ENCODE measurements around the gene JAG2.

Gene JAG2

GRCh38 chr14:105148604-105149145, 19.9 kb downstream of the JAG2 start:
- no peak for DNase-seq

DNA sequence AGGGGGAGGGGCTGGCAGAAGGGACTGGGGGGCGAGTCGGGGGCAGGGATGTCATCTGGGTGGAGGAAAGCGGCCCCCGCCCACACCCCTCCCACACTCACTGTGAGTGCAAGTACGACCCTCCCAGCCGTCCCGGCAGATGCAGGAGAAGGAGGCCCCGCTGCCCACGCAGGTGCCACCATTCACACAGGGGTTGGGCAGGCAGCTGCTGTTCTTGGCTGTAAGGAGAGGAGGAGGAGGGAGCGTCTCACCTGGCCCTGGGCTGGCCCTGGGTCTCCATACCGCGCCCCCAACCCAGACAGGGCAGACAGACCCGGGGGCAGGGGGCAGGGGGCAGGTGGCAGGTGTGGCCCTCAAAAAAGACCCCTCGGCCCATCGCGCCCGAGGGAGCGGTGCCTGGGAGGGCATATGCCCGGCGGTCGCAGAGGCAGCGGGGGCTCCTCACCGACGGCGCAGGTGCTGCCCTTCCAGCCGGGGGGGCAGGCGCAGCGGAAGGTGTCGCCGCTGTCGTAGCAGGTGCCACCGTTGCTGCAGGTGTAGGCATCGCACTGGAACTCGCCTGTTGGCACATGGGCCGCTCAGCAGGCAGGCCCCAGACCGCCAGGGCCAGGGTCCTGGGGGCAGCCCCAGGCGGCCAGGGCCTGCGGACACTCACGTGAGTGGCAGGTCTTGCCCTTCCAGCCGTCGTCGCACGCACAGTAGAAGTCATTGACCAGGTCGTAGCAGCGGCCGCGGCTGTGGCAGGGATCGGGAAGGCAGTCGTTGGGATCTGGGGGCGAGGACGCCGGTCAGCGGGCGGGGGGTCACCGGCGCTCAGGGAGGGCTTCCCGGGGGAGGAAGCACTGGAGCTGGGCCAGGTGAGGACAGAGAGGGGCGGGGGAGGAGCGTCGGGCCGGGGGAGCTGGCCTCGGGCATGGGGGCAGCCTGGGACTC, 20.6 kb downstream of the JAG2 start:
- no peak for DNase-seq

GRCh38 chr14:105146976-105147635, 21.5 kb downstream of the JAG2 start:
- no peak for DNase-seq

- DNase-seq, result no peak
Observed at GRCh38 chr14:105146181-105146975, 22.2 kb downstream of the JAG2 start.

DNA sequence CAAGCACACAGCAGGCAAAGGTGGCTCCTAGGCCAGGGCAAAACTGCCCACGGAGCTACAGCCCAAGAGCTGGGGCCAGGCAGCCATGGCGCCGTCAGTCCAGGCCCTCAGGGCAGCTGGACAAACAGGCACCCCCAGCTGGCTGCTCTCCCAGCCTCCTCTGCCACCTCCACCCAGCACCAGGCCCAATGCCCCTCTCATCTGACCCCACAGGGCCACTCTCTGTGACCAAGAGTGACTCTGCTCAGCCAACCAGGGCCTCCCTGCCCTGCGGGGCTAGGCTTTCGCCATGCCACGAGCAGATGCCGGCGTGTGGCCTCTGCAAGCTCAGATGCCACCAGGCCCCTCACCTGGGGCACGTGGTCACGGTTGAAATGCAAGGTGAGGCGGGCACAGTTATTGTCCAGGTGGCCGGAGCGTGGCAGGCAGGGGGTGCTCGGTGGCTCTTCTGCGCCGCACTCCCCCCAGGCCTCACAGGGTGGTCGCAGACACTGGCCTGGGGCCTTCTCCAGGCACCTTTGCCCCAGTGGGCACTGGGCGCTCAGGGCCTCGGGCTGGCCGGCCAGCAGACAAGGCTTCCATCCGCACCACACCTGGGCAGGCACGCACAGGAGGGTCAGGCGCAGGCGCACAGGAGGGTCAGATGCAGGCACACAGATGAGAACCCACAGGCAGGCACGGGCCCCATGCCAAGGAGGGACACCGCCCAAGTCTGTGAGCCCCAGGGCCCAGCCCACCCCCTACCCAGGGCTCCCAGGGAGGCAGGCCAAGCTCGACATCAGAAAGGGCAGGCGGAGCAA, 23.0 kb downstream of the JAG2 start:
- no peak for DNase-seq

- no peak for DNase-seq
Observed at GRCh38 chr14:105144666-105145380, 23.8 kb downstream of the JAG2 start.

DNA sequence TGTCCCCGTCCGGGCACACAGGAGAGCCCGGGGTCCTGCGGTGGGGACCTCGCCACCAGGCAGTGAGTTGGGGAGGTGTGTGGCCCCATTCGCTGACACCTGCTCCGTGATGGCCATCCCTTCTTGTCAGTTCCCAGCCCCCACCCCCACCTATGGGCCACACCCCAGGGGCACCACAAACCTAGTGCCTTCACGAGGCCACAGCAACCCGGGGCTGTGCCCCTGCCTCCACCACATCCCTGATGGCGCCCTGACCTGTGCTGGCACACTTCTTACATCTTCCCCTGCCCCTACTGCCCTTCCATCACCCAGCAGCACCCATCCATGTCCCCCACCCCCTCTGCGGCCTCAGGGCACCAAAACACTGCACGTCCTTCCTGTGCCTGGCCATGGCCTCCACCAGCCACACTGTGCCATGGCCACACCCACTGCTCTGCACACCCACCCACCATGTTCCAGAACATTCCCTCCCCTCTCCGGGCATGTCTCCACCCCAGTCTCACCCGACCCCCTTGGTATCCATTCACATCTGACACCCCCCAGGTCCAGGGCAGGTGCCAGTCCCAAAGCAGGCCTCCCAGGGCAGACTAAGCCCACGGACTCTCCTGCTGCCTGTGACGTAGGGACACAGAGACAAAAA, 24.4 kb downstream of the JAG2 start:
- DNase-seq, result no peak

- no peak for DNase-seq
Observed at GRCh38 chr14:105143451-105144025, 25.0 kb downstream of the JAG2 start.

DNA sequence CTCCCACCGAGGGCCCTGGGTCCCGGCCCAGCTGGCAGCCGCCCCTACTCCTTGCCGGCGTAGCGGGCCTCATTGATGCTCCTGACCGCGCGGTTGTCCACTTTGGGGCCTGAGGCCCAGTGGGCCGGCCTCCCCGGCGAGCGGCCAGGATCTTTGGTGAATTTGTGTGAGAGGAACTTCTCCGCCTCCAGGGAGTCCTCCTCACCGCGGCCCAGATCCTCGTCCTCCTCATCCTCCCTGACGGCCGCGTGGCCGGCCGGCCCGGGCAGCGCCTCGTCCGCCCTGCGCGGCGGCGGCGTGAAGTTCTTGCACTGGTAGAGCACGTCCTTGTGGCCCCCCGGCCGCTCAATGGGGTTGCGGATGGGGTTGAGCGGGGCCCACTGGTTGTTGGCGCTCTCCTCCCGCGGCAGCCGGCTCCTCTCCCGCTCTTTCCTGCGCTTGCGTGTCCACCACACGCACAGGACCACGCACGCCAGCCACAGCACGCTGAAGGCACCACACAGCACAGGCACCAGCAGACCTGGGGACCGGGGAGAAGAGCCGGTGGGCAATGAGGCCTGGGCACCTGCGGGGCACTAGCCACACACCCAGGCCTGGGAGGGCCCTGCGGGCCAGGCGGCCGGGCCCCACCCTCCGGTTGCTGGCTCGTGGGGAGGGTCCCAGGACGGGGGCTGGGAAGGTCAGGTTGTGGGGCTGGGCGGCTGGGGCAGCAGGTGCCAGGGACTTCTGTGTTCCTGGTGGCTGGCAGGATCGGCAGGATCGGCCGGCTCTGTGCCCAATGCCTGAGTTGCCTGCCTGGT, 25.7 kb downstream of the JAG2 start:
- no peak for DNase-seq

DNA sequence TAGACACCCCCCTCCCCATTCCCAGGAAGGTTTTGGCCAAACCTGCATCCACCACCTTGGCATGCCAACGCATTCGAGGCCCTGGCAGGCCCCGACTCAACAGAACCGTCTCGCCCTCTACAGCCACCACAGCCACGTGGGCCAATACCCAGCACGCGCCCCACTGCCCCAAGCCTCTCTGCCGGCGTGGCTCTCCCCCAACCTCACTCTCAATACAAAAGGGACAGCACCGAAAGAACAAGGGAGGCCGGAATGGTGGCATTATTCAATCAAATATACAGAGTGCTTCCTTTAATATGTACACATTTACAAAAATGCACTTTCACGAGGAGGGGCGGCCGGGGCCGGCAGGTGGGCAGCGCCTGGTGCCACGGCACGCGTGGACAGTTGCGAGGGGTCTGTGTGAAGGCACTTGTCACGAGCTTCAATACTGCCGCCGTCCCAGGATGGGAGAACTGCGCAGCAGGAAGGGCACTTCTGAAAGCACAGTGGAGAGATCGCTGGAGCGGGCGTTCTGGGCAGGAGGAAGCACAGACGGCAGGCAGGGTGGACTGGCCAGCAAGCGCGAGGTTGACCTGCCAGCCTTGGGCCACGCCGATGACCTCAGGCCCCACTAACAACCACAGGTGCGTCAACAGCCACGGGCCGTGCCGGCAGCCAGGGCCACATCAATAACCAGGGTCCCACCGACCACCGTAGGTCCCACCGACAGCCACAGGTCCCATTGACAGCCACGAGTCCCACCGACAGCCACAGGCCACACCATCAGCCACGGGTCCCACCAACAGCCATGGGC, 26.9 kb downstream of the JAG2 start:
- DNase-seq, result no peak

DNA sequence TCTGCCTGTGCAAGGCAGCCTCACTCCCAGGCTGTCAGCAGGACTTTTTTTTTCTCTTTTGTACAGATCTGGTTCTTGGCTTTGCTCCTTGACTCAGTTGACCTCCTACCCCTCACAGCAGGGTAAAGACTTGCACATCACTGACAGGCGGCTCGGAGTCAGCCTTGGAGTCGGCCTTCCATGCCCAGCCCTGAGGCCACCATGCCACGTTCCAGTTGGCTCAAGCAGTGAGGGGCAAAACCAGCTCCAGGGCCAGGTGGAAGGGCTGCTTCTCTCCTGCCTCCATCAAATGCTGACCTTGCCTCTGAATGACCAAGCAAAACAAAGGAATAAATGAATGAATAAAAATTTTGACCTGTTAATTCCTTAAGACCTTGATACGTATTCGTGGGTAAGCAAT, 27.6 kb downstream of the JAG2 start:
- DNase-seq, result no peak

DNA sequence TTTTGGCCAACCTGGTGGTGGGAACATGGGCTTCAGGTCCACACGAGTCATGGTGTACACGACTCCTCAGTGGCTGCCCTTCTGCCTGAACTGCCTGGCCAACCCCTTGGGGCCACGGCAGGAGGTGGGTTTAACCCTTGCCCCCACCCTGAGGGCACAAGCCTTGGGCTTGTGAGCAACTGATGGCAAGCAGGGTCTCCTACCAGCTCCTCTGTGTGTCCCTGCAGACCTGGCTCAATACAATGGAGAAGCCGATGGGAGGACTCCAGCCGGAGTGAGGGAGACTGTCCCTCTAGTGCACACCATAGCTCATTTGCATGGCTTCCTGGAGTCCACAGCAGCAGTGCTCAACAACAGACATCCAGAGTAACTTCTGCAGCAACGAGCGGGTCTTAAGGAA, 28.0 kb downstream of the JAG2 start:
- no peak for DNase-seq

- DNase-seq, result no peak
Observed at GRCh38 chr14:105139831-105140239, 28.7 kb downstream of the JAG2 start.

DNA sequence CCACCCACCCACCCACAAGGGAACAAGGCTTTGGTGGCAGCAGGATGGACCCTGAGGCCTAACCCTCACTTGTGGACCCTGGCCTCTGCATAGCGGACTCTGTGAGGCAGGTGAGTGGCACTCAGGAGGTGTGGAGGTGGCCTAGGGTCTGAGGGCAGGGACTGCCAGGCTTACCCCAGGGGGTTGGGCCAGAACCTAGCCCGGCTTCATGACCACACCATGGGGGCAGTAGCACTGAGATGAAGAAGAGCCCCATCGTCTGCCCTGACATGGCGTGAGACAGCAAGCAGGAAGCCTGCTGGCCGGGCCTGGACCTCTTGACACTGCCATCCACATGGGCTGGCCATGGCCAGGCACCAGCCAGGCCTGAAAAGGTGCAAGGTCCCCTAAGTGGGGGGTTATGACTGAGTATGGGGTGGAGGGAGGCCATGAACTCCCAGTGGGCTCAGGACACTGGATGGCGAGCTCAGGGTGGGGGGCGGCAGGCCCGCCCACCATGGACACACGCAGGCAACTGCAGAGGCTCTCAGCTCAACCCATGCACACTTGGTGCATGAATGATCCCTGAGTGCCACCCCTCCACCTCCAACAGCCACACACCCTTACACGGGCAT, 29.3 kb downstream of the JAG2 start:
- no peak for DNase-seq

- DNase-seq, result no peak
Observed at GRCh38 chr14:105138551-105139111, 29.9 kb downstream of the JAG2 start.

DNA sequence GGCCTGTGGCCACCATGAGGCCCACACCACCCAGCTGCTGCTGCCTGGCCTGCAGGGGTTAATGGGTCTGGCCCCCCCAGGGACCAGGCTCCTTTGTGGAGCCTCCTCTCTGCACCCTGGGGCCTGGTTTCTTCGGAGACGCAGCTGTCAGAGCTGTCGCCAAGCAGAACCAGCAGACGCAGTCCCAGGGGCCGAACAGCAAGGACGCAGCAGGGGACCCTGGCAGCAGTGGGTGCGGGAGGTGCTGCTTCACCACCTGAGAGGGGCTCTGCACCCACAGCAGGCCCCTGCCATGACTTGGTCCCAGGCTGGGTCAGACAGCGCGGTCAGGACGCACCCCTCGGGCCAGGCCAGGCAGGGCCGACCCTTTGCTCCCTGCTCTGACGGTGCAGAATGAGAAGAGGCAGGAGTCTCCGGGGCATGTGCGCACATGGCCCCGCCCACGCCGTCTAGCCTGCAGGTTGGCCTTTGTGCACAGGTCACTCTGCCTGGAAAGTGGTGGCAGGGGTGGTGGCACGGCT, 30.5 kb downstream of the JAG2 start:
- no peak for DNase-seq

DNA sequence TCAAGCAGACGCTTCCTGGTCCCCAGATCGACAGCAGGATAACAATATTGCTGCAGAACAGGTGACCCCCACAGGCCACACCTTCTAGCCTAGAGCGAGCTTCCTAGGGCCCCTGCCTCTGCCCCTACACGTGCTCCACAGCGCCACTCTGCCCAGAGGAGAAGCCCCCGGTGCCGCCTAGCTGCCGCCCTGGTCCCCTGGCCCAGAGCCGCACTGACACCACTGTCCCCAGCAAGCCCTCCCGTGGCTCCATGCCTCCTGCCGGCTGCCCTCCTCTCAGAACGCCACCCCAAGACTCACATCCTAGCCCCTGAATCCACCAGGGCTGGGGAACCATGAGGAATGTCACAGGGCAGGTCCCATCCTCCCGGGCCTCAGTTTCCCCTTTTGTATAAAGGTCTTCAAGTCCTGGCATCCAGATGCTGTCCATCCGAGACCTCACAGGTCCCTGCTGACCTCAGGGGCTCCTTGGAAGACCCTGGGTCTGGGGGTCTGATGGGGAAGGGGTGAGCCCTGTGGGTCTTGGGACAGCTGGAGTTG, 31.0 kb downstream of the JAG2 start:
- DNase-seq, result no peak

All from CD4-positive, alpha-beta T cell treated with Interleukin-21 for 1 hour (primary cell).